Spleen (tissue), 11 donors: ENCODE measurements around the gene HPCAL1. TPM values are rescaled to one million over a fixed set of nuclear protein-coding genes. Genes with fewer than 3 reads are reported as not detected.

ENCODE experiments used
- DNase-seq: peaks from one replicate; pipeline ENCODE4 v3.0.0-alpha.2; 2020
- H3K27ac ChIP-seq, 8 donors: fragments of 200-600 bp; sonication (generic) in 7 of 8; 1 replicate in 4 of 8; 2 replicates in 4 of 8; pipeline versions ENCODE4 v1.5.0 to v1.8.0; 2016 to 2021; ENCODE audit warnings: inconsistent platforms in 4 of 8, mild to moderate bottlenecking in 4 of 8, moderate library complexity in 1 of 8
- H3K27me3 ChIP-seq, 7 donors: fragments of 200-600 bp; sonication (generic) in 6 of 7; replicated peaks in 1 of 7; 1 replicate in 4 of 7; 2 replicates in 3 of 7; pipeline versions ENCODE4 v1.5.0 to v1.8.0; 2016 to 2021; ENCODE audit warnings: inconsistent platforms in 3 of 7, mild to moderate bottlenecking in 1 of 7
- H3K36me3 ChIP-seq, 6 donors: fragments of 200-600 bp; sonication (generic) in 5 of 6; 1 replicate in 4 of 6; 2 replicates in 2 of 6; pipeline versions ENCODE4 v1.5.0 to v1.8.0; 2016 to 2021; ENCODE audit warnings: inconsistent platforms in 2 of 6
- H3K4me1 ChIP-seq, 6 donors: fragments of 200-600 bp; sonication (generic) in 5 of 6; 1 replicate in 3 of 6; 2 replicates in 3 of 6; pipeline versions ENCODE4 v1.5.0 to v1.8.0; 2016 to 2021; ENCODE audit warnings: inconsistent platforms in 3 of 6
- H3K4me3 ChIP-seq, 8 donors: fragments of 200-600 bp; sonication (generic) in 7 of 8; 1 replicate in 4 of 8; 2 replicates in 4 of 8; pipeline versions ENCODE4 v1.5.0 to v1.8.0; 2016 to 2021; ENCODE audit warnings: inconsistent platforms in 4 of 8, mild to moderate bottlenecking in 4 of 8, moderate library complexity in 2 of 8
- H3K9me3 ChIP-seq, 8 donors: fragments of 200-600 bp; sonication (generic) in 7 of 8; 1 replicate in 4 of 8; 2 replicates in 4 of 8; pipeline versions ENCODE4 v1.5.0 to v1.8.0; 2016 to 2021; ENCODE audit warnings: inconsistent platforms in 4 of 8
- CTCF ChIP-seq, 11 experiments: fragments of 200-600 bp in 7 of 11; fragments of 450-650 bp in 4 of 11; sonication (generic) in 4 of 11; IDR thresholded peaks in 8 of 11; conservative IDR thresholded peaks in 3 of 11; 1 replicate in 7 of 11; 2 replicates in 4 of 11; pipeline versions ENCODE4 v1.4.0 to v1.8.0; 2016 to 2021; ENCODE audit warnings: antibody characterized with exemption in 11 of 11, inconsistent platforms in 4 of 11, mild to moderate bottlenecking in 1 of 11
- POLR2A ChIP-seq, 3 donors: fragments of 450-650 bp; IDR thresholded peaks; one replicate each; pipeline ENCODE4 v1.5.1; 2017; ENCODE audit warnings: antibody characterized with exemption in 3 of 3, mild to moderate bottlenecking in 1 of 3
- POLR2AphosphoS5 ChIP-seq, 3 donors: sonication (generic); formaldehyde crosslinking; IDR thresholded peaks; one replicate each; pipeline ENCODE4 v1.5.1; 2017; ENCODE audit warnings: antibody characterized with exemption in 3 of 3
- WGBS, 5 donors: extraction: QIAGEN DNeasy Blood & Tissue Kit in 3 of 5; methylation state at CpG; one replicate each; pipeline versions ENCODE4 v1.1.5 to v1.1.7; 2013 to 2018; 5-methylcytosine and 5-hydroxymethylcytosine counted together
- intact Hi-C: fragments of 100-400 bp; cut with DNase I; formaldehyde crosslinking; loops from one replicate; pipeline ENCODE4 v1.15.0; 2023; ENCODE audit warnings: low total_unique reads
- polyA plus RNA-seq, 3 donors: library from polyadenylated mRNA; stranded (reverse); fragments of 200-250 nt; gene quantifications; one replicate each; pipeline ENCODE4 v1.2.1, GENCODE V29; 2013
- total RNA-seq, 7 donors: library from RNA; depleted of rRNA in 3 of 7; stranded (reverse); fragments of >200 nt in 3 of 7; fragmentation: NEBNext Ultra II Directional in 4 of 7; extraction: Animal tissue kit (Norgen Biotek cat#: 25700) in 4 of 7; gene quantifications; one replicate each; pipeline versions ENCODE4 v1.1.0 to v1.2.1, GENCODE V29; 2016 to 2021
- donor health status: healthy with polysubstance abuse.
- donor health status: DM: no; HTN: no; CAD: no; lungs with moderate emphysema.
- donor health status: DM: no; HTN: no; CAD: no.
- donor health status: Bipolar disorder and iron deficiency.
- donor health status: healthy.
- donor health status: DM: no; HTN: no; CAD: no.
- donor health status: DM: yes; HTN: yes; CAD: no.

Gene HPCAL1
- total and polyA plus RNA-seq, 10 donors: 41.9 to 80.6 (median 57.7) TPM

- Histone ChIP-seq H3K27me3 (peaks cover 0 to 13% (median 0%) of the 10 kb centered on the region in 7 donors), H3K9me3 (no peaks in the 10 kb centered on the region), H3K27ac (no peak overlapping the region), H3K36me3 (no peaks in the 10 kb centered on the region), H3K4me3 (no peak overlapping the region), H3K4me1 (peaks cover 0 to 29% (median 13%) of the 10 kb centered on the region in 6 donors)
- peak; percentile 73 for DNase-seq
- TF ChIP-seq POLR2A (IDR thresholded peaks at IDR 0.05): no peak
- TF ChIP-seq POLR2AphosphoS5 (IDR thresholded peaks at IDR 0.05): no peak
- TF ChIP-seq CTCF (IDR thresholded peaks at IDR 0.05 in 8 of 11, conservative IDR thresholded peaks at IDR 0.05 in 3 of 11): no peak
- WGBS, 5 donors: 80 to 89% (median 85%) methylated on average over 23 of the region's 23 CpGs
- intact Hi-C loops: loop anchor here (10.0 kb wide), 1 partner anchor 128 kb away; no protein-coding TSS in a partner anchor
Measured at GRCh38 chr2:10276481-10277292, 26.0 kb upstream of the HPCAL1 start.

GRCh38 chr2:10277293-10278028 lies 25.2 kb upstream of the HPCAL1 start:
- WGBS, 5 donors: 86 to 93% (median 87%) methylated on average over 26 of the region's 26 CpGs
- H3K27ac ChIP-seq: peak overlapping the region in 6 of 8 donors; percentile 61 to 81 (median 72)
- no peak for TF ChIP-seq POLR2AphosphoS5 (IDR thresholded peaks at IDR 0.05)
- TF ChIP-seq CTCF (IDR thresholded peaks at IDR 0.05 in 8 of 11, conservative IDR thresholded peaks at IDR 0.05 in 3 of 11): no peak
- no peak for TF ChIP-seq POLR2A (IDR thresholded peaks at IDR 0.05)

GRCh38 chr2:10278029-10278762 lies 24.5 kb upstream of the HPCAL1 start:
- peaks cover 0 to 38% (median 15%) of the 10 kb centered on the region in 6 donors for H3K4me1 ChIP-seq
- H3K9me3 ChIP-seq: no peaks in the 10 kb centered on the region
- peak; percentile 43 to 66 (median 51) for TF ChIP-seq POLR2AphosphoS5 (IDR thresholded peaks at IDR 0.05)
- no peak for TF ChIP-seq CTCF (IDR thresholded peaks at IDR 0.05 in 8 of 11, conservative IDR thresholded peaks at IDR 0.05 in 3 of 11)
- peaks cover 0 to 13% (median 0%) of the 10 kb centered on the region in 7 donors for H3K27me3 ChIP-seq
- intact Hi-C loops: loop anchor here (10.0 kb wide), 1 partner anchor 127 kb away; no protein-coding TSS in a partner anchor
- H3K36me3 ChIP-seq: no peaks in the 10 kb centered on the region
- H3K27ac ChIP-seq: peak overlapping the region; percentile 6 to 81 (median 67)
- no peak overlapping the region for H3K4me3 ChIP-seq
- peak; percentile 87 for DNase-seq
- WGBS, 5 donors: 52 to 64% (median 54%) methylated on average over 19 of the region's 19 CpGs

More at GRCh38 chr2:10277293-10278028, 25.2 kb upstream of the HPCAL1 start:
- Histone ChIP-seq H3K27me3 (peaks cover 0 to 13% (median 0%) of the 10 kb centered on the region in 7 donors), H3K9me3 (no peaks in the 10 kb centered on the region), H3K36me3 (no peaks in the 10 kb centered on the region), H3K4me3 (no peak overlapping the region), H3K4me1 (peaks cover 0 to 30% (median 12%) of the 10 kb centered on the region in 6 donors)
- intact Hi-C loops: loop anchor here (10.0 kb wide), 1 partner anchor 127 kb away; no protein-coding TSS in a partner anchor
- DNase-seq: peak; percentile 73
